NCI-H460 (cell line): Measurements from ENCODE around the gene STXBP1. TPM values are rescaled to one million over a fixed set of nuclear protein-coding genes. Genes with fewer than 3 reads are reported as not detected.
"Not testable (repeated sequence)": the region's sequence is repeated elsewhere in the genome, so short reads cannot be mapped to it uniquely, and the experiment has no call there.

Experiments
- DNase-seq: peaks from one replicate; pipeline ENCODE4 v3.0.0-alpha.2; 2016; ENCODE audit warnings: low read depth; ENCODE audit errors: extremely low read depth
- total RNA-seq: library from RNA; depleted of rRNA; stranded (reverse); fragments of >200 nt; shearing (Covaris generic); gene quantifications from 2 replicates; pipeline ENCODE4 v1.2.3, GENCODE V29; 2014

Gene STXBP1
- total RNA-seq, 1 experiment from 2014 or later = 8.4 TPM

- DNase-seq = peak; percentile 55
Measured at GRCh38 chr9:127608104-127608966, 3.7 kb upstream of the STXBP1 start.

- DNase-seq = no peak
Measured at GRCh38 chr9:127611603-127611898, 526 bp upstream of the STXBP1 start.

- DNase-seq = no peak
Measured at GRCh38 chr9:127612939-127613582, 984 bp downstream of the STXBP1 start.

GRCh38 chr9:127613583-127613954, 1.5 kb downstream of the STXBP1 start:
- DNase-seq = no peak

GRCh38 chr9:127614961-127615360, 2.9 kb downstream of the STXBP1 start:
- no peak for DNase-seq

GRCh38 chr9:127621339-127621970, 9.4 kb downstream of the STXBP1 start:
- not testable (repeated sequence) for DNase-seq

- no peak for DNase-seq
Measured at GRCh38 chr9:127626752-127627493, 14.8 kb downstream of the STXBP1 start.

- DNase-seq = no peak
Measured at GRCh38 chr9:127627494-127627855, 15.4 kb downstream of the STXBP1 start.

- no peak for DNase-seq
Measured at GRCh38 chr9:127628758-127629467, 16.8 kb downstream of the STXBP1 start.

- no peak for DNase-seq
Measured at GRCh38 chr9:127629468-127630081, 17.5 kb downstream of the STXBP1 start.

- no peak for DNase-seq
Measured at GRCh38 chr9:127633216-127633862, 21.3 kb downstream of the STXBP1 start.

GRCh38 chr9:127634021-127634420, 21.9 kb downstream of the STXBP1 start:
- no peak for DNase-seq

- no peak for DNase-seq
Measured at GRCh38 chr9:127634698-127635097, 22.6 kb downstream of the STXBP1 start.

GRCh38 chr9:127635201-127635735, 23.2 kb downstream of the STXBP1 start:
- no peak for DNase-seq

GRCh38 chr9:127637322-127637847, 25.3 kb downstream of the STXBP1 start:
- DNase-seq = peak; percentile 55

- DNase-seq = no peak
Measured at GRCh38 chr9:127640908-127641545, 28.9 kb downstream of the STXBP1 start.

- no peak for DNase-seq
Measured at GRCh38 chr9:127642082-127642740, 30.1 kb downstream of the STXBP1 start.
